Activated T-cell treated with anti-CD3 and anti-CD28 coated beads, Interleukin-2, amount 50 U/mL, for 24 hours (primary cell): Measurements from ENCODE around the gene CHD3.
A peak's percentile ranks its signal among the peaks of the same experiment; 100 is the strongest.

Source experiments
- DNase-seq: peaks from one replicate; pipeline ENCODE4 v3.0.0-alpha.2; 2020
- H3K27ac Mint-ChIP-seq: 2 replicates; pipeline ENCODE4 v1.8.0; 2020; ENCODE audit warnings: mild to moderate bottlenecking, mixed read lengths
- H3K27me3 Mint-ChIP-seq: 2 replicates; pipeline ENCODE4 v1.8.0; 2020; ENCODE audit warnings: mixed read lengths
- H3K36me3 Mint-ChIP-seq: 2 replicates; pipeline ENCODE4 v1.8.0; 2020; ENCODE audit warnings: low read depth, mixed read lengths
- H3K4me1 Mint-ChIP-seq: 2 replicates; pipeline ENCODE4 v1.8.0; 2020; ENCODE audit warnings: low read depth, mixed read lengths
- H3K4me3 Mint-ChIP-seq: 2 replicates; pipeline ENCODE4 v1.8.0; 2020; ENCODE audit warnings: mild to moderate bottlenecking, moderate library complexity, mixed read lengths
- H3K9me3 Mint-ChIP-seq: 2 replicates; pipeline ENCODE4 v1.8.0; 2020; ENCODE audit warnings: mixed read lengths

CHD3 gene

GRCh38 chr17:7888184-7888920 lies at the start of gene CHD3:
Gene CHD3, plus strand, starts transcription at chr17:7888789. Its CDS starts 212 bp downstream, at chr17:7889001.
- no peak within 1 kb of the TSS for H3K27ac Mint-ChIP-seq
- H3K27me3 Mint-ChIP-seq: no peaks in the 10 kb centered on the region
- H3K4me3 Mint-ChIP-seq: no peak within 1 kb of the TSS
- H3K36me3 Mint-ChIP-seq: peaks cover 52% of the 10 kb centered on the region
- peak; percentile 77 for DNase-seq
- no peaks in the 10 kb centered on the region for H3K9me3 Mint-ChIP-seq
- peaks cover 10% of the 10 kb centered on the region for H3K4me1 Mint-ChIP-seq

GRCh38 chr17:7839190-7839875 lies 49.3 kb upstream of the CHD3 start:
- peak overlapping the region; percentile 56 for H3K4me3 Mint-ChIP-seq
- H3K27ac Mint-ChIP-seq: peak overlapping the region; percentile 100
- H3K9me3 Mint-ChIP-seq: no peaks in the 10 kb centered on the region
- DNase-seq: no peak
- H3K4me1 Mint-ChIP-seq: peaks cover 61% of the 10 kb centered on the region
- peaks cover 32% of the 10 kb centered on the region for H3K36me3 Mint-ChIP-seq
- no peaks in the 10 kb centered on the region for H3K27me3 Mint-ChIP-seq

GRCh38 chr17:7839876-7840261 lies 48.7 kb upstream of the CHD3 start:
- Mint-ChIP-seq H3K4me3 (peak overlapping the region; percentile 97), H3K9me3 (no peaks in the 10 kb centered on the region), H3K36me3 (peaks cover 35% of the 10 kb centered on the region), H3K27ac (peak overlapping the region; percentile 100), H3K4me1 (peaks cover 58% of the 10 kb centered on the region), H3K27me3 (no peaks in the 10 kb centered on the region)
- no peak for DNase-seq

- Mint-ChIP-seq H3K4me1 (peaks cover 56% of the 10 kb centered on the region), H3K27ac (peak overlapping the region; percentile 100), H3K27me3 (no peaks in the 10 kb centered on the region), H3K4me3 (peak overlapping the region; percentile 97), H3K36me3 (peaks cover 36% of the 10 kb centered on the region), H3K9me3 (no peaks in the 10 kb centered on the region)
- no peak for DNase-seq
These were observed 48.1 kb upstream of the CHD3 start for GRCh38 chr17:7840441-7840840.

- peaks cover 58% of the 10 kb centered on the region for H3K4me1 Mint-ChIP-seq
- H3K27ac Mint-ChIP-seq: peak overlapping the region; percentile 100
- no peaks in the 10 kb centered on the region for H3K9me3 Mint-ChIP-seq
- no peak for DNase-seq
- no peaks in the 10 kb centered on the region for H3K27me3 Mint-ChIP-seq
- peaks cover 40% of the 10 kb centered on the region for H3K36me3 Mint-ChIP-seq
- H3K4me3 Mint-ChIP-seq: peak overlapping the region; percentile 97
These were observed 47.7 kb upstream of the CHD3 start for GRCh38 chr17:7840875-7841274.

- H3K4me1 Mint-ChIP-seq: peaks cover 58% of the 10 kb centered on the region
- peak overlapping the region; percentile 100 for H3K27ac Mint-ChIP-seq
- no peaks in the 10 kb centered on the region for H3K27me3 Mint-ChIP-seq
- DNase-seq: no peak
- H3K4me3 Mint-ChIP-seq: peak overlapping the region; percentile 97
- H3K36me3 Mint-ChIP-seq: peaks cover 46% of the 10 kb centered on the region
- no peaks in the 10 kb centered on the region for H3K9me3 Mint-ChIP-seq
These were observed 47.1 kb upstream of the CHD3 start for GRCh38 chr17:7841396-7841914.

GRCh38 chr17:7841915-7842379 lies 46.6 kb upstream of the CHD3 start:
- H3K9me3 Mint-ChIP-seq: no peaks in the 10 kb centered on the region
- DNase-seq: peak; percentile 93
- H3K4me1 Mint-ChIP-seq: peaks cover 57% of the 10 kb centered on the region
- H3K36me3 Mint-ChIP-seq: peaks cover 51% of the 10 kb centered on the region
- H3K27me3 Mint-ChIP-seq: no peaks in the 10 kb centered on the region
- H3K27ac Mint-ChIP-seq: peak overlapping the region; percentile 100
- H3K4me3 Mint-ChIP-seq: peak overlapping the region; percentile 97

GRCh38 chr17:7842380-7843256 lies 46.0 kb upstream of the CHD3 start:
- Mint-ChIP-seq H3K4me1 (peaks cover 55% of the 10 kb centered on the region), H3K36me3 (peaks cover 56% of the 10 kb centered on the region), H3K4me3 (peak overlapping the region; percentile 97), H3K27me3 (no peaks in the 10 kb centered on the region), H3K27ac (peak overlapping the region; percentile 100), H3K9me3 (no peaks in the 10 kb centered on the region)
- peak; percentile 96 for DNase-seq

- H3K36me3 Mint-ChIP-seq: peaks cover 60% of the 10 kb centered on the region
- no peaks in the 10 kb centered on the region for H3K9me3 Mint-ChIP-seq
- DNase-seq: peak; percentile 82
- peak overlapping the region; percentile 97 for H3K4me3 Mint-ChIP-seq
- no peaks in the 10 kb centered on the region for H3K27me3 Mint-ChIP-seq
- peaks cover 56% of the 10 kb centered on the region for H3K4me1 Mint-ChIP-seq
- H3K27ac Mint-ChIP-seq: peak overlapping the region; percentile 100
These were observed 45.4 kb upstream of the CHD3 start for GRCh38 chr17:7843257-7843535.

- peak; percentile 94 for DNase-seq
- Mint-ChIP-seq H3K27ac (peak overlapping the region; percentile 100), H3K9me3 (no peaks in the 10 kb centered on the region), H3K4me3 (peak overlapping the region; percentile 97), H3K4me1 (peaks cover 54% of the 10 kb centered on the region), H3K36me3 (peaks cover 62% of the 10 kb centered on the region), H3K27me3 (no peaks in the 10 kb centered on the region)
These were observed 44.9 kb upstream of the CHD3 start for GRCh38 chr17:7843536-7844291.

- H3K4me3 Mint-ChIP-seq: peak overlapping the region; percentile 97
- H3K27me3 Mint-ChIP-seq: no peaks in the 10 kb centered on the region
- peaks cover 69% of the 10 kb centered on the region for H3K36me3 Mint-ChIP-seq
- no peaks in the 10 kb centered on the region for H3K9me3 Mint-ChIP-seq
- peaks cover 51% of the 10 kb centered on the region for H3K4me1 Mint-ChIP-seq
- H3K27ac Mint-ChIP-seq: peak overlapping the region; percentile 100
- DNase-seq: peak; percentile 88
These were observed 44.1 kb upstream of the CHD3 start for GRCh38 chr17:7844292-7845154.

GRCh38 chr17:7845359-7846062 lies 43.1 kb upstream of the CHD3 start:
- H3K4me3 Mint-ChIP-seq: peak overlapping the region; percentile 97
- H3K27me3 Mint-ChIP-seq: no peaks in the 10 kb centered on the region
- peaks cover 51% of the 10 kb centered on the region for H3K4me1 Mint-ChIP-seq
- H3K9me3 Mint-ChIP-seq: no peaks in the 10 kb centered on the region
- DNase-seq: no peak
- H3K36me3 Mint-ChIP-seq: peaks cover 79% of the 10 kb centered on the region
- H3K27ac Mint-ChIP-seq: peak overlapping the region; percentile 100
